Stimulated activated naive CD8-positive, alpha-beta T cell treated with anti-CD3 and anti-CD28 coated beads, Interleukin-15, amount 100 ng/mL, for 72 hours (primary cell): Measurements from ENCODE around the gene ZBTB21.
A peak's percentile ranks its signal among the peaks of the same experiment; 100 is the strongest.
"Not testable (repeated sequence)": the region's sequence is repeated elsewhere in the genome, so short reads cannot be mapped to it uniquely, and the experiment has no call there.

Experiments
- ATAC-seq: fragments of 150-1000 bp; cut with Tn5 transposase; 2 replicates; pipeline ENCODE4 v1.10.0; 2021; ENCODE audit warnings: mild to moderate bottlenecking, moderate library complexity
- DNase-seq, 2 donors: peaks; one replicate each; pipeline ENCODE4 v3.0.0; 2021 to 2022
- H3K27ac Mint-ChIP-seq, 2 donors: one replicate each; pipeline ENCODE4 v1.8.0; 2022; ENCODE audit warnings: mild to moderate bottlenecking in 2 of 2, mixed read lengths in 2 of 2, moderate library complexity in 2 of 2
- H3K27me3 Mint-ChIP-seq: one replicate; pipeline ENCODE4 v1.8.0; 2022; ENCODE audit warnings: mixed read lengths
- H3K4me1 Mint-ChIP-seq: one replicate; pipeline ENCODE4 v1.8.0; 2022; ENCODE audit warnings: mild to moderate bottlenecking, mixed read lengths
- H3K4me3 Mint-ChIP-seq, 2 donors: one replicate each; pipeline ENCODE4 v1.8.0; 2022; ENCODE audit warnings: mild to moderate bottlenecking in 2 of 2, mixed read lengths in 2 of 2, moderate library complexity in 1 of 2
- H3K9me3 Mint-ChIP-seq, 2 donors: one replicate each; pipeline ENCODE4 v1.8.0; 2022; ENCODE audit warnings: mixed read lengths in 2 of 2

Gene ZBTB21

DNA sequence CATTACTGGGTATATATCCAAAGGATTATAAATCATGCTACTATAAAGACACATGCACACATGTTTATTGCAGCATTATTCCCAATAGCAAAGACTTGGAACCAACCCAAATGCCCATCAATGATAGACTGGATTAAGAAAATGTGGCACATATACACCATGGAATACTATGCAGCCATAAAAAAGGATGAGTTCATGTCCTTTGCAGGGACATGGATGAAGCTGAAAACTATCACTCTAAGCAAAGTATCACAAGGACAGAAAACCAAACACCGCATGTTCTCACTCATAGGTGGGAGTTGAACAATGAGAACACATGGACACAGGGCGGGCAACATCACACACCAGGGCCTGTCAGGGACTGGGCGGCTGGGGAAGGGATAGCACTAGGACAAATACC, 60.5 kb downstream of the ZBTB21 start:
- H3K4me3 Mint-ChIP-seq, H3K9me3 Mint-ChIP-seq, DNase-seq, H3K27me3 Mint-ChIP-seq, H3K27ac Mint-ChIP-seq, ATAC-seq: not testable (repeated sequence)
- H3K4me1 Mint-ChIP-seq, result peaks cover 25% of the 10 kb centered on the region

GRCh38 chr21:41948901-41949300, 61.3 kb downstream of the ZBTB21 start:
- H3K27ac Mint-ChIP-seq, result no peak overlapping the region
- no peaks in the 10 kb centered on the region for H3K27me3 Mint-ChIP-seq
- peaks cover 19% of the 10 kb centered on the region for H3K4me1 Mint-ChIP-seq
- no peak for ATAC-seq
- no peaks in the 10 kb centered on the region for H3K9me3 Mint-ChIP-seq
- no peak overlapping the region for H3K4me3 Mint-ChIP-seq
- no peak for DNase-seq

DNA sequence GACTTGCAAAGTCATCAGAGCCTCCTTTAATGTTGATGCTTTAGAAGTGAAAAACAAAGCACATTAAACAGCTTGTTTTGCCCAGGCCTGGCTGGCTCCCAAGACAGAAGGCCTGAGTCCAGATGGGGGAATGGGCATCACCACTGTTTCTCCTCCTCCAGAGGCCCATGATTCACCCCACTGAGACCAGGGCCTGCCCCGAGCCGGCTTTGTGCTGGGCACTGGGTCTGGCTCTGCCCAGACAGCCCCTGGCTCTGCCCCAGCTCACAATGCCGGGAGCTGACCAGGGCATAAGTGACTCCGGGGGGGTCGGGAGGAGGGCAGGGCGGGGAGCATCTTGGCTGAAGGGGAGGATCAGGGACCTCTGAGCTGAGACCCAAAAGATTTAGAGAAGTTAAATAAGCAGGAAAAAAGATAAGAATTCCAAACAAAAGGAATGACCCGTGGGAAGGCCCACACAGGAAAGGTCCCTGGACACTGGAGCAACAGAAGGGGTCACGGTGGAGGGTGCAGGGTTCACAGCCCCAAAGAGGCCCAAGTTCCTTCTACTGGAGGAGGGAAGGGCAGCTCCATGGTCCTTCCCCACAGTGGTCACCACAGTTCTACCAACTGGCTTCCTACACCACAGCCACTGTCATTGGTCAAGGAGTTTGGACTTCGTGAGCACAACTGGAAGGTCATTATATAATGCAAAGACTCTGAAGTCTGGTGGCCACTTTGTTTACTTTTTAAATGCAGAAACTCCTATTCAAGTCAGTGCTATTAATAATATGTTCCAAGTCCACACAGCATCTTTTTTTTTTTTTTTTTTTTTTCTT, 61.9 kb downstream of the ZBTB21 start:
- H3K27ac Mint-ChIP-seq, result no peak overlapping the region
- peaks cover 19% of the 10 kb centered on the region for H3K4me1 Mint-ChIP-seq
- H3K9me3 Mint-ChIP-seq, result no peaks in the 10 kb centered on the region
- ATAC-seq (no peak), DNase-seq (no peak)
- H3K4me3 Mint-ChIP-seq, result no peak overlapping the region
- H3K27me3 Mint-ChIP-seq, result no peaks in the 10 kb centered on the region

GRCh38 chr21:41945982-41946381, 64.2 kb downstream of the ZBTB21 start:
- no peak overlapping the region for H3K4me3 Mint-ChIP-seq
- ATAC-seq, result no peak
- H3K4me1 Mint-ChIP-seq, result peaks cover 6% of the 10 kb centered on the region
- no peaks in the 10 kb centered on the region for H3K9me3 Mint-ChIP-seq
- no peak overlapping the region for H3K27ac Mint-ChIP-seq
- H3K27me3 Mint-ChIP-seq, result no peaks in the 10 kb centered on the region
- DNase-seq, result no peak

GRCh38 chr21:41943851-41944250, 66.3 kb downstream of the ZBTB21 start:
- H3K9me3 Mint-ChIP-seq, result no peaks in the 10 kb centered on the region
- ATAC-seq (no peak), DNase-seq (no peak)
- no peak overlapping the region for H3K27ac Mint-ChIP-seq
- H3K27me3 Mint-ChIP-seq, result no peaks in the 10 kb centered on the region
- peaks cover 6% of the 10 kb centered on the region for H3K4me1 Mint-ChIP-seq
- H3K4me3 Mint-ChIP-seq, result no peak overlapping the region

GRCh38 chr21:41942457-41942856, 67.7 kb downstream of the ZBTB21 start:
- DNase-seq, result no peak
- ATAC-seq, result no peak
- Mint-ChIP-seq H3K9me3 (no peaks in the 10 kb centered on the region), H3K4me3 (no peak overlapping the region), H3K27me3 (no peaks in the 10 kb centered on the region), H3K27ac (no peak overlapping the region), H3K4me1 (no peaks in the 10 kb centered on the region)

- H3K4me3 Mint-ChIP-seq, result no peak overlapping the region
- no peak for DNase-seq
- no peaks in the 10 kb centered on the region for H3K27me3 Mint-ChIP-seq
- H3K4me1 Mint-ChIP-seq, result no peaks in the 10 kb centered on the region
- ATAC-seq, result no peak
- H3K9me3 Mint-ChIP-seq, result no peaks in the 10 kb centered on the region
- H3K27ac Mint-ChIP-seq, result no peak overlapping the region
Observed at GRCh38 chr21:41941941-41942340, 68.2 kb downstream of the ZBTB21 start.

DNA sequence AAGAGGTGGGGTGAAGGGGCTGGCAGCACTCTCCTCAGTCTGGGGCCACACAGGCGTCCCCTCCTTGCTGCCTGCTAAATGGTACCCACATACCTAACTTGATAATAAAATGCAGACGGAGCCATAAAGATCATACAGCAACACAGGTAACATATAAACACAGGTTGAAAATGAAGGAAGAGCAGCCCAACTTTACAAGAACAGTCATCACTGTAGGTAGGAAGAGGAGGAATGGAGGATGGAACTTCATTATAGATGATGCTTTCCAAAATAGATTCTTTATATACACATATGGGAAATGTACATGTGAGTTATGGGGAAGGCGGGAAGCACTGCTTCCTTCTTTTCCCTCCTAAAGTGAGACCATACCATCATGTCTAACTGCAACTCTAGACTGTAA, 69.7 kb downstream of the ZBTB21 start:
- no peaks in the 10 kb centered on the region for H3K4me1 Mint-ChIP-seq
- no peaks in the 10 kb centered on the region for H3K27me3 Mint-ChIP-seq

DNA sequence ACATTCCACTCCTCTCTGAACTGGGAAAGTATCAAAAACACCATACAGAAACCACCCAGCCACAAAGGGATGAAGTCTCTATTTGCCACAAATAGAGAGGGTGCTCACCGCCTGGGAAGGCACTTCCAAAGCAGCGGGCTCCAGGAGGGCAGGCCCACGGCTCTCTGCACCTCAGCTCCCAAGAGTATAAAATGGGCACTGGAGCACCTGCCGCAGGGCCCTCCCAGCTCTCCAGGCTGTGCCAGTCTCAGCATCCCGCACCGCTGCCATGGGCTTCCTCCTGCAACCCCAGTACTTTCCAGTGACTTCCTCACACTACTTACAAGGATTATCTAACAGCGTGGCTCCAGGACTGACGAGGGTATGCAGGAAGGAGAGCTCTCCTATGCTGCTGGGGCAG, 70.8 kb downstream of the ZBTB21 start:
- H3K9me3 Mint-ChIP-seq, result no peaks in the 10 kb centered on the region
- no peak overlapping the region for H3K4me3 Mint-ChIP-seq
- DNase-seq (no peak), ATAC-seq (no peak)
- H3K27me3 Mint-ChIP-seq, result no peaks in the 10 kb centered on the region
- H3K27ac Mint-ChIP-seq, result no peak overlapping the region
- no peaks in the 10 kb centered on the region for H3K4me1 Mint-ChIP-seq

More for the DNA sequence above, 69.7 kb downstream of the ZBTB21 start:
- ATAC-seq (no peak), DNase-seq (no peak)
- no peaks in the 10 kb centered on the region for H3K9me3 Mint-ChIP-seq
- H3K4me3 Mint-ChIP-seq, result no peak overlapping the region
- peak overlapping the region in 1 of 2 donors; percentile 37 for H3K27ac Mint-ChIP-seq
